Upper lobe of right lung (tissue), 1 donor: Measurements from ENCODE around the gene VSX1. TPM values are rescaled to one million over a fixed set of nuclear protein-coding genes. Genes with fewer than 3 reads are reported as not detected.

Experiments used
- ATAC-seq: fragments of 200-7000 bp; cut with Tn5 transposase; one replicate; pipeline ENCODE4 v1.9.1; 2020; ENCODE audit warnings: mild to moderate bottlenecking, moderate library complexity
- DNase-seq: peaks from one replicate; pipeline ENCODE4 v3.0.0-alpha.2; 2020
- H3K27ac ChIP-seq: fragments of 200-600 bp; one replicate; pipeline ENCODE4 v1.8.0; 2022
- H3K27me3 ChIP-seq: fragments of 200-600 bp; one replicate; pipeline ENCODE4 v1.8.0; 2022; ENCODE audit warnings: mild to moderate bottlenecking
- H3K36me3 ChIP-seq: fragments of 200-600 bp; one replicate; pipeline ENCODE4 v1.8.0; 2022
- H3K4me1 ChIP-seq: fragments of 200-600 bp; one replicate; pipeline ENCODE4 v1.8.0; 2022
- H3K4me3 ChIP-seq: fragments of 200-600 bp; one replicate; pipeline ENCODE4 v1.8.0; 2022; ENCODE audit warnings: mild to moderate bottlenecking
- H3K9me3 ChIP-seq: fragments of 200-600 bp; one replicate; pipeline ENCODE4 v1.8.0; 2022
- intact Hi-C: fragments of 100-400 bp; cut with DNase I; formaldehyde crosslinking; loops from one replicate; pipeline ENCODE4 v1.11.0; 2022
- total RNA-seq: library from RNA; stranded (reverse); fragmentation: NEBNext Ultra II Directional; extraction: Animal tissue kit (Norgen Biotek cat#: 25700); gene quantifications from one replicate; pipeline ENCODE4 v1.2.1, GENCODE V29; 2021
- TF ChIP-seq, protein P1 (sequence below): fragments of 200-600 bp; IDR thresholded peaks from one replicate; pipeline ENCODE4 v1.8.0; 2022; ENCODE audit warnings: antibody characterized with exemption
- donor health status: DM: no; HTN: yes; CAD: no; lungs with severe emphysema.

VSX1 gene
- total RNA-seq, 1 donor from 2014 or later, result not detected

DNA sequence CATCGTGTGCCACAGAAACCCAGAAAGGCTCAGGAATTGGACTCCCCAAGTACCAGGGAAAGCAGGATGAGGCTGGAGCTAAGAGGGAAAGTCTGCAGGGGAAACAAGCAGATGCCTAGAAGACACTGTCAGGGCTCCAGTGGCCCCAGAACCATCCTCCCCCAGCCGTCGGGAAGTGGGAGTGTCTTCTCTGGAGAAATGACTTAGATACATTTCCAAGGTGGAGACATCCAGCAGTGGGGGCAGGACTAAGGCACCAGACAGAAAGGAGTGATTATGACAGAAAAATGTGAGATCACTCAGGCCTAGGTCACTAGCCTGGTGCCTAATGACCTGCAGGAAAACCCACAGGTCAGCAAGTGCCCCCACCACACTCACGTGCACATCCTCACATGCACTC is 36.0 kb upstream of the VSX1 start:
- Histone ChIP-seq H3K4me1 (no peaks in the 10 kb centered on the region), H3K27ac (no peak overlapping the region), H3K4me3 (no peak overlapping the region), H3K9me3 (no peaks in the 10 kb centered on the region), H3K27me3 (peaks cover 7% of the 10 kb centered on the region), H3K36me3 (no peaks in the 10 kb centered on the region)
- no peak for ATAC-seq
- TF ChIP-seq, protein P1, sequence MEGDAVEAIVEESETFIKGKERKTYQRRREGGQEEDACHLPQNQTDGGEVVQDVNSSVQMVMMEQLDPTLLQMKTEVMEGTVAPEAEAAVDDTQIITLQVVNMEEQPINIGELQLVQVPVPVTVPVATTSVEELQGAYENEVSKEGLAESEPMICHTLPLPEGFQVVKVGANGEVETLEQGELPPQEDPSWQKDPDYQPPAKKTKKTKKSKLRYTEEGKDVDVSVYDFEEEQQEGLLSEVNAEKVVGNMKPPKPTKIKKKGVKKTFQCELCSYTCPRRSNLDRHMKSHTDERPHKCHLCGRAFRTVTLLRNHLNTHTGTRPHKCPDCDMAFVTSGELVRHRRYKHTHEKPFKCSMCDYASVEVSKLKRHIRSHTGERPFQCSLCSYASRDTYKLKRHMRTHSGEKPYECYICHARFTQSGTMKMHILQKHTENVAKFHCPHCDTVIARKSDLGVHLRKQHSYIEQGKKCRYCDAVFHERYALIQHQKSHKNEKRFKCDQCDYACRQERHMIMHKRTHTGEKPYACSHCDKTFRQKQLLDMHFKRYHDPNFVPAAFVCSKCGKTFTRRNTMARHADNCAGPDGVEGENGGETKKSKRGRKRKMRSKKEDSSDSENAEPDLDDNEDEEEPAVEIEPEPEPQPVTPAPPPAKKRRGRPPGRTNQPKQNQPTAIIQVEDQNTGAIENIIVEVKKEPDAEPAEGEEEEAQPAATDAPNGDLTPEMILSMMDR, result no peak
- intact Hi-C loops, result no loop called here
- no peak for DNase-seq

DNA sequence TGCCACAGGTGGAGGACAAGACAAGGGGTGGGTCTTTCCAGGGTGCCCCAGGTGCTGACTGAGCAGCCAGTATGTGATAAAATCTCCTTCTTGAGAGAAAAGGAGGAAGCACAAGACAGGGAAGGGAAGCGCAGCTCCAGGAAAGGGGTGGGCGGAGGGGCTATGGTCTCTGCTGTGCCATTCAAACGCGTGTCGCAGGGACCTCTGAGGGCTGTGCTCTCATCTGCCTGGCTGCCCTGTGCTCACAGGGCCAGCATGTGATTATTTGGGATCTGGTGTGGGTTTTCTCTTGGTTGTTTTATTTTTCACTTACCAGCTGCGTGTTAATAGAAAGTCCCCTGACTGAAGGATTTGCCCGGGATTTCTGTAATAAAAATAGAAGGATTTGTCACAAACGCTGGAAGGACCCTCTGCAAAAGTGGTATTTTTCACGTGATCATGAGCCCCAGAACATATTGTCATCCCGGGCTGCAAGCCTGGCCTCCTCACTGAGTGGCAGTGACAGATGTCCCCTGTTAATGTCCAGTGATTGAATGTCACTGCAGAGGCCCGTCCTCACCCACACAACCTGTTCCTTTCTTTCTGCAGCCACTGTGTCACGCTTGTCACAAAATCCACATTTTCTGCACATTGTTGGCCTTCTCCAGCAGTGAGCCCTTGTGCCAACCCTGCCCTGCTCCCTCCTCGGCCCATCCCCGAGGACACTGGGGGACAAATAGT is 35.0 kb upstream of the VSX1 start:
- no peak overlapping the region for H3K4me3 ChIP-seq
- no peak for DNase-seq
- H3K4me1 ChIP-seq, result no peaks in the 10 kb centered on the region
- TF ChIP-seq, protein P1, result no peak
- peaks cover 7% of the 10 kb centered on the region for H3K27me3 ChIP-seq
- no peak for ATAC-seq
- H3K9me3 ChIP-seq, result no peaks in the 10 kb centered on the region
- no peaks in the 10 kb centered on the region for H3K36me3 ChIP-seq
- intact Hi-C loops, result no loop called here
- H3K27ac ChIP-seq, result no peak overlapping the region

DNA sequence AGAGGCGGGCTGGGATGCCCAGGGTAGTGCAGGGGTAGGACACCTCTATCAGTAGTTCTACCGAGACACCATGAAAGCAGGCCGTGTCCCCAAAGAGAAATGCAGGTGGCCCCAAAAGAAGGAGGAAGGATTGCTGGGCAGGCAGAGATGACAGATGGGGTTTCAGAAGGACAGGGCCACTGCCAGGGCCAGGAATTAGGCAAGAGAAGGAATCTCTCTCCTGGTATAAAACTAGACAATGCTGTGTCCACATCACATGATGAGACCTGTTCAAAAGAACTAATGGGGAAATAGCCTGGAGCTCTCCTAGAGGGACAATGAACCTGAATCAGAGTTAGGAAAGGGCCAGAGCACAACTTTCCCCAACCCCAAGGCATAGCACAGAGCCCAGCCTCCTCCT is 21.6 kb upstream of the VSX1 start:
- ATAC-seq (no peak), DNase-seq (no peak)
- Histone ChIP-seq H3K27me3 (peaks cover 12% of the 10 kb centered on the region), H3K4me3 (no peak overlapping the region), H3K27ac (no peak overlapping the region), H3K4me1 (no peaks in the 10 kb centered on the region), H3K36me3 (no peaks in the 10 kb centered on the region), H3K9me3 (no peaks in the 10 kb centered on the region)
- intact Hi-C loops, result no loop called here
- TF ChIP-seq, protein P1, result no peak

DNA sequence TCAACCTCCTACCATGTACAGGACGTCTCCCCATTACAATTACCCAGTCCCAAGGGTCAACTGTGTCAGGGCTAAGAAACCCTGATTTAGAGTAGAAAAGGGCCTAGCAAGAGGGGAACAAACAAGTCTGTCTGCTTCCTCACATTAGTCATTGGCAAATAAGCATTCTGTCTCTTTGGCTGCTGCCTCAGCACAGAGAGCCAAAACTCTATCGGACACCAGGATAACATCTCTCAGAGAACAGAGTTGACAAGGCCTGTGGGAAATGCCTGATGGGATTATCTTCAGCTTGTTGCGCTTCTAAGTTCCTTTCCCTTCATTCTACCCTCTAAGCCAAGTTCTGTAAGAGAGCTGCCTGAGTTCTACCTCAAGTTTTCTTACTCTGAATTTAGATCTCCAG is 19.0 kb upstream of the VSX1 start:
- no peak overlapping the region for H3K4me3 ChIP-seq
- no peaks in the 10 kb centered on the region for H3K4me1 ChIP-seq
- peaks cover 12% of the 10 kb centered on the region for H3K27me3 ChIP-seq
- H3K9me3 ChIP-seq, result no peaks in the 10 kb centered on the region
- intact Hi-C loops, result no loop called here
- H3K27ac ChIP-seq, result no peak overlapping the region
- ATAC-seq, result no peak
- no peaks in the 10 kb centered on the region for H3K36me3 ChIP-seq
- TF ChIP-seq, protein P1, result no peak
- no peak for DNase-seq

DNA sequence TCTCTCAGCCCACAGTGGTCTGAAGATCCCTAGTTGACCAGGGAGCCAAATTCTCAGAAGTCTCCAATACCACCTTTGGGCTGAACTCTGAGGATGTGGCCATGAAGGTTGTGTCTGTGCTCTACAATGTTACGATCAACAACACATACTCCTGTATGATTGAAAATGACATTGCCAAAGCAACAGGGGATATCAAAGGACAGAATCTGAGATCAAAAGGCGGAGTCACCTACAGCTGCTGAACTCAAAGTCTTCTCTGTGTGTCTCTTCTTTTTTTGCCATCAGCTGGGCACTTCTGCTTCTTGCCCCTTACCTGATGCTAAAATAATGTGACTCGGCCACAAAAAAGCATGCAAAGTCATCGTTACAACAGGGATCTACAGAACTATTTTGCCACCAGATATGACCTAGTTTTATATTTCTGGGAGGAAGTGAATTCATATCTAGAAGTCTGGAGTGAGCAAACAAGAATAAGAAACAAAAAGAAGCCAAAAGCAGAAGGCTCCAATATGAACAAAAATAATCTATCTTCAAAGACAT is 17.7 kb upstream of the VSX1 start:
- Histone ChIP-seq H3K27ac (no peak overlapping the region), H3K4me1 (no peaks in the 10 kb centered on the region), H3K27me3 (peaks cover 4% of the 10 kb centered on the region), H3K36me3 (no peaks in the 10 kb centered on the region), H3K4me3 (no peak overlapping the region), H3K9me3 (no peaks in the 10 kb centered on the region)
- DNase-seq (no peak), ATAC-seq (no peak)
- TF ChIP-seq, protein P1, result no peak
- intact Hi-C loops, result no loop called here
